B cell (primary cell): ENCODE data around the gene ANKMY2. TPM values are rescaled to one million over a fixed set of nuclear protein-coding genes. Genes with fewer than 3 reads are reported as not detected.

Source experiments
- ATAC-seq: fragments of 200-7000 bp; cut with Tn5 transposase; one replicate; pipeline ENCODE4 v1.10.0; 2021; ENCODE audit warnings: low read depth, mild to moderate bottlenecking, moderate number of reproducible peaks, moderate library complexity
- CTCF ChIA-PET: fragments of 350-600 bp; sonication (Branson Sonifier 250); formaldehyde crosslinking; loops from one replicate; lab custom pipeline; 2021; ENCODE audit warnings: antibody characterized with exemption, inconsistent platforms; lab: Charles Lee
- POLR2A ChIA-PET: fragments of 350-600 bp; sonication (Branson Sonifier 250); formaldehyde crosslinking; loops from one replicate; lab custom pipeline; 2021; ENCODE audit warnings: antibody characterized with exemption; lab: Charles Lee
- DNase-seq: peaks from one replicate; pipeline ENCODE4 v3.0.0; 2013
- H2AFZ ChIP-seq: 2 replicates; pipeline ENCODE4 v1.6.1; 2012; ENCODE audit warnings: mild to moderate bottlenecking, low read depth, low read length; ENCODE audit not compliant: insufficient read depth, poor library complexity, severe bottlenecking
- H3K27ac ChIP-seq, 2 donors: 1 replicate in 1 of 2; 2 replicates in 1 of 2; pipeline ENCODE4 v1.5.1; 2012 to 2013; ENCODE audit warnings: low read length in 2 of 2, mild to moderate bottlenecking in 2 of 2, moderate library complexity in 1 of 2
- H3K27me3 ChIP-seq, 4 experiments: fragments of 200-600 bp in 1 of 4; sonication (generic) in 1 of 4; replicated peaks in 1 of 4; 1 replicate in 2 of 4; 2 replicates in 2 of 4; pipeline versions ENCODE4 v1.6.1 to v1.7.0; 2013 to 2016; ENCODE audit warnings: low read length in 3 of 4, mild to moderate bottlenecking in 2 of 4, mixed read lengths in 1 of 4, moderate library complexity in 1 of 4; ENCODE audit not compliant: insufficient read depth in 4 of 4, control insufficient read depth in 3 of 4; ENCODE audit errors: control extremely low read depth in 1 of 4
- H3K36me3 ChIP-seq, 2 experiments: replicated peaks in 1 of 2; 1 replicate in 1 of 2; 2 replicates in 1 of 2; pipeline versions ENCODE4 v1.6.1 to v1.7.1; 2013; ENCODE audit warnings: low read length in 1 of 2; ENCODE audit not compliant: insufficient read depth in 2 of 2, control insufficient read depth in 1 of 2; ENCODE audit errors: control extremely low read depth in 1 of 2, extremely low read depth in 1 of 2
- H3K4me1 ChIP-seq, 2 donors: fragments of 200-600 bp in 1 of 2; sonication (generic) in 1 of 2; 1 replicate in 1 of 2; 2 replicates in 1 of 2; pipeline versions ENCODE4 v1.5.1 to v1.6.1; 2013 to 2017; ENCODE audit warnings: low read length in 2 of 2; ENCODE audit not compliant: control insufficient read depth in 2 of 2, insufficient read depth in 2 of 2
- H3K4me2 ChIP-seq: replicated peaks from 2 replicates; pipeline ENCODE3; 2012; ENCODE audit warnings: mild to moderate bottlenecking, low read depth, low read length; ENCODE audit not compliant: poor library complexity, severe bottlenecking
- H3K4me3 ChIP-seq, 5 experiments: fragments of 200-600 bp in 1 of 5; sonication (generic) in 1 of 5; 1 replicate in 3 of 5; 2 replicates in 2 of 5; pipeline versions ENCODE4 v1.5.1 to v1.7.0; 2011 to 2016; ENCODE audit warnings: low read length in 4 of 5, mild to moderate bottlenecking in 4 of 5, low read depth in 2 of 5, control low read depth in 1 of 5, moderate library complexity in 1 of 5; ENCODE audit not compliant: insufficient read depth in 1 of 5; ENCODE audit errors: control extremely low read depth in 1 of 5, extremely low read depth in 1 of 5
- H3K79me2 ChIP-seq: fragments of 200-600 bp; sonication (generic); one replicate; pipeline ENCODE4 v1.6.0; 2016; ENCODE audit warnings: low read length; ENCODE audit not compliant: control insufficient read depth, insufficient read depth
- H3K9ac ChIP-seq: fragments of 200-600 bp; sonication (generic); 2 replicates; pipeline ENCODE4 v1.6.1; 2017; ENCODE audit warnings: mild to moderate bottlenecking, low read length, moderate library complexity
- H3K9me3 ChIP-seq, 3 donors: one replicate each; pipeline versions ENCODE4 v1.6.1 to v1.7.1; 2013; ENCODE audit warnings: low read length in 2 of 3; ENCODE audit not compliant: control insufficient read depth in 2 of 3, insufficient read depth in 1 of 3; ENCODE audit errors: control extremely low read depth in 1 of 3
- H4K20me1 ChIP-seq: 2 replicates; pipeline ENCODE4 v1.6.0; 2012; ENCODE audit warnings: mild to moderate bottlenecking, low read length; ENCODE audit not compliant: insufficient read depth, control insufficient read depth, poor library complexity, severe bottlenecking
- H3K27ac Mint-ChIP-seq: one replicate; pipeline ENCODE4 v1.8.0; 2021; ENCODE audit warnings: mixed read lengths
- H3K27me3 Mint-ChIP-seq: one replicate; pipeline ENCODE4 v1.8.0; 2021; ENCODE audit warnings: mixed read lengths
- H3K4me1 Mint-ChIP-seq: one replicate; pipeline ENCODE4 v1.8.0; 2021; ENCODE audit warnings: mixed read lengths
- H3K4me3 Mint-ChIP-seq: one replicate; pipeline ENCODE4 v1.8.0; 2021; ENCODE audit warnings: mixed read lengths
- H3K9me3 Mint-ChIP-seq: one replicate; pipeline ENCODE4 v1.8.0; 2022; ENCODE audit warnings: mixed read lengths; ENCODE audit not compliant: insufficient read depth
- CTCF ChIP-seq: fragments of 200-600 bp; IDR thresholded peaks from one replicate; pipeline ENCODE4 v1.8.0; 2022; ENCODE audit warnings: antibody characterized with exemption, mild to moderate bottlenecking
- EZH2 ChIP-seq: IDR thresholded peaks from 2 replicates; pipeline ENCODE4 v1.6.1; 2012; ENCODE audit warnings: borderline replicate concordance, low read depth, mild to moderate bottlenecking, moderate library complexity, low read length; ENCODE audit not compliant: insufficient read depth, poor library complexity, severe bottlenecking
- WGBS: methylation state at CpG from one replicate; pipeline ENCODE4 v1.1.5; 2013; ENCODE audit warnings: missing lambda C conversion rate; ENCODE audit not compliant: insufficient coverage; 5-methylcytosine and 5-hydroxymethylcytosine counted together
- intact Hi-C: fragments of 100-400 bp; cut with micrococcal nuclease; formaldehyde crosslinking; loops from one replicate; pipeline ENCODE4 v1.10.0; 2022
- polyA plus RNA-seq: library from polyadenylated mRNA; depleted of rRNA; stranded (reverse); fragments of >200 nt; gene quantifications from 2 replicates; pipeline ENCODE4 v1.2.3, GENCODE V29; 2012
- total RNA-seq, 2 donors: library from RNA; stranded (reverse); fragments of 120-200 nt in 1 of 2; gene quantifications; 1 replicate in 1 of 2; 2 replicates in 1 of 2; pipeline versions ENCODE4 v1.2.3 to v1.2.4, GENCODE V29; 2013 to 2022

The ANKMY2 gene
- total and polyA plus RNA-seq, 2 donors (not counting 1 experiment from before 2014, with no cell fraction given): 7.6 to 17.8 TPM

GRCh38 chr7:16585540-16585939 lies 60.0 kb downstream of the ANKMY2 start:
- POLR2A ChIA-PET: no interaction called here
- 95% methylated on average over 16 of the region's 17 CpGs for WGBS
- Histone ChIP-seq H3K36me3 (no peaks in the 10 kb centered on the region), H3K9ac (no peak overlapping the region), H3K4me3 (no peak overlapping the region), H3K27me3 (no peaks in the 10 kb centered on the region), H2AFZ (no peak overlapping the region), H3K79me2 (no peaks in the 10 kb centered on the region), H3K27ac (no peak overlapping the region), H3K4me1 (no peaks in the 10 kb centered on the region), H3K9me3 (peaks cover 0 to 12% (median 0%) of the 10 kb centered on the region in 3 donors), H3K4me2 (no peak overlapping the region), H4K20me1 (no peaks in the 10 kb centered on the region)
- TF ChIP-seq CTCF (no peak), EZH2 (no peak)
- ATAC-seq: no peak
- Mint-ChIP-seq H3K9me3 (no peaks in the 10 kb centered on the region), H3K4me1 (no peaks in the 10 kb centered on the region), H3K4me3 (no peak overlapping the region), H3K27me3 (peaks cover 5% of the 10 kb centered on the region), H3K27ac (no peak overlapping the region)
- DNase-seq: no peak
- CTCF ChIA-PET: no interaction called here
- intact Hi-C loops: no loop called here

- no peak overlapping the region for H3K27ac ChIP-seq
- no peak overlapping the region for H3K4me2 ChIP-seq
- intact Hi-C loops: no loop called here
- H3K4me3 ChIP-seq: no peak overlapping the region
- 94% methylated on average over 7 of the region's 7 CpGs for WGBS
- no peak overlapping the region for H3K27ac Mint-ChIP-seq
- no peak overlapping the region for H2AFZ ChIP-seq
- CTCF ChIA-PET: no interaction called here
- no peaks in the 10 kb centered on the region for H3K79me2 ChIP-seq
- H3K27me3 ChIP-seq: no peaks in the 10 kb centered on the region
- no peak overlapping the region for H3K4me3 Mint-ChIP-seq
- DNase-seq (no peak), ATAC-seq (no peak)
- POLR2A ChIA-PET: no interaction called here
- no peaks in the 10 kb centered on the region for H3K4me1 ChIP-seq
- no peak for TF ChIP-seq CTCF
- no peak for TF ChIP-seq EZH2
- no peaks in the 10 kb centered on the region for H3K9me3 Mint-ChIP-seq
- H3K36me3 ChIP-seq: no peaks in the 10 kb centered on the region
- H3K9me3 ChIP-seq: peaks cover 0 to 12% (median 0%) of the 10 kb centered on the region in 3 donors
- no peak overlapping the region for H3K9ac ChIP-seq
- no peaks in the 10 kb centered on the region for H3K4me1 Mint-ChIP-seq
- H3K27me3 Mint-ChIP-seq: peaks cover 5% of the 10 kb centered on the region
- no peaks in the 10 kb centered on the region for H4K20me1 ChIP-seq
These were observed 61.7 kb downstream of the ANKMY2 start for GRCh38 chr7:16583834-16584233.
